Peyer's patch (tissue), 4 donors: ENCODE results near the gene DDX27.

Experiments
- POLR2A ChIP-seq, 2 donors: fragments of 450-650 bp; IDR thresholded peaks; one replicate each; pipeline ENCODE4 v1.5.1; 2017; ENCODE audit warnings: antibody characterized with exemption in 2 of 2, mild to moderate bottlenecking in 2 of 2, moderate library complexity in 2 of 2
- TF ChIP-seq, protein P1 (sequence below), 6 experiments: fragments of 450-650 bp in 4 of 6; fragments of 200-600 bp in 2 of 6; sonication (generic) in 1 of 6; IDR thresholded peaks; one replicate each; pipeline ENCODE4 v1.5.1; 2017 to 2019; ENCODE audit warnings: antibody characterized with exemption in 6 of 6, mild to moderate bottlenecking in 3 of 6, moderate library complexity in 1 of 6

DNA sequence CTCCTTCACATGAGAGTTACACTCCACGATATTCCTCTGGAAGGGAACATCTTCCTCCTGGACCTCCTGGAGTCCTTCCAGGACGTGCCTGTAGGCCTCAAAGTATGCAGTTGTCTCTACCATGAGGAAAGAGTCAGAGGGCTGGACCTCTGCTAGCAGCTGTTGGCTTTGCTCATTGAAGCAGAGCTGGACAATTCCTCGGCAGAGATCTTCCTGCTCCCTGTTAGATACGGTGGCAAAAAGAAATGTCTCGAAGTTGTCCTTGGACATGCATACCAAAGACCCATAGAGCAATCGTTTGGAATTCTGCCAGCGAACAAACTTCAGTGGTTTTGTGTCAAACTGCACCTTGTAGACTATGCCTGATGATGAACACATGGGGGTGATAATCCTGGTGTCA, 51.0 kb downstream of the DDX27 start:
- TF ChIP-seq POLR2A (IDR thresholded peaks at IDR 0.05) = no peak
- TF ChIP-seq, protein P1, sequence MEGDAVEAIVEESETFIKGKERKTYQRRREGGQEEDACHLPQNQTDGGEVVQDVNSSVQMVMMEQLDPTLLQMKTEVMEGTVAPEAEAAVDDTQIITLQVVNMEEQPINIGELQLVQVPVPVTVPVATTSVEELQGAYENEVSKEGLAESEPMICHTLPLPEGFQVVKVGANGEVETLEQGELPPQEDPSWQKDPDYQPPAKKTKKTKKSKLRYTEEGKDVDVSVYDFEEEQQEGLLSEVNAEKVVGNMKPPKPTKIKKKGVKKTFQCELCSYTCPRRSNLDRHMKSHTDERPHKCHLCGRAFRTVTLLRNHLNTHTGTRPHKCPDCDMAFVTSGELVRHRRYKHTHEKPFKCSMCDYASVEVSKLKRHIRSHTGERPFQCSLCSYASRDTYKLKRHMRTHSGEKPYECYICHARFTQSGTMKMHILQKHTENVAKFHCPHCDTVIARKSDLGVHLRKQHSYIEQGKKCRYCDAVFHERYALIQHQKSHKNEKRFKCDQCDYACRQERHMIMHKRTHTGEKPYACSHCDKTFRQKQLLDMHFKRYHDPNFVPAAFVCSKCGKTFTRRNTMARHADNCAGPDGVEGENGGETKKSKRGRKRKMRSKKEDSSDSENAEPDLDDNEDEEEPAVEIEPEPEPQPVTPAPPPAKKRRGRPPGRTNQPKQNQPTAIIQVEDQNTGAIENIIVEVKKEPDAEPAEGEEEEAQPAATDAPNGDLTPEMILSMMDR (IDR thresholded peaks at IDR 0.05) = no peak
